GM12878 (cell line): ENCODE data around the gene NF1. TPM values are rescaled to one million over a fixed set of nuclear protein-coding genes. Genes with fewer than 3 reads are reported as not detected.

Experiments
- ATAC-seq: fragments of 200-7000 bp; cut with Tn5 transposase; 3 replicates; pipeline ENCODE4 v1.9.1; 2020; ENCODE audit warnings: mild to moderate bottlenecking, moderate library complexity
- BruUV-seq: library from RNA; stranded (reverse); fragments of 400-500 nt; replicated peaks from 2 replicates; lab custom pipeline; 2021; lab: Mats Ljungman, UMichigan
- CTCF ChIA-PET: fragments of 300-600 bp; sonication (Branson Sonifier 250); formaldehyde crosslinking; extraction: SDS; loops from one replicate; lab custom pipeline; 2021; ENCODE audit warnings: inconsistent platforms; lab: Yijun Ruan, JAX
- POLR2A ChIA-PET: fragments of 350-600 bp; formaldehyde crosslinking; extraction: SDS; loops from one replicate; lab custom pipeline; 2021; ENCODE audit warnings: inconsistent platforms; lab: Charles Lee
- RAD21 ChIA-PET: fragments of 300-600 bp; sonication (Branson Sonifier 250); formaldehyde crosslinking; loops from one replicate; lab custom pipeline; 2023; ENCODE audit warnings: antibody characterized with exemption; ENCODE audit not compliant: unreplicated experiment; lab: Charles Lee
- SMC1A ChIA-PET: fragments of 300-600 bp; sonication (Branson Sonifier 250); formaldehyde crosslinking; loops from one replicate; lab custom pipeline; 2023; ENCODE audit not compliant: unreplicated experiment, uncharacterized antibody; lab: Charles Lee
- DNase-seq: peaks from one replicate; pipeline ENCODE4 v3.0.0-alpha.2; 2011; ENCODE audit warnings: low read depth, low spot score
- FAIRE-seq: peaks from 3 replicates; lab custom pipeline; 2011; peaks lifted over from hg19 to GRCh38; lab: Jason Lieb, UNC
- H2AFZ ChIP-seq: 2 replicates; pipeline ENCODE4 v1.6.0; 2011; ENCODE audit warnings: low read depth, low read length, control low read depth; ENCODE audit not compliant: control insufficient read depth
- H3K27ac ChIP-seq: 2 replicates; pipeline ENCODE4 v1.5.1; 2011; ENCODE audit warnings: control low read depth; ENCODE audit not compliant: control insufficient read depth, insufficient read depth
- H3K27me3 ChIP-seq, 2 experiments: replicated peaks in 1 of 2; 2 replicates each; pipeline versions ENCODE4 v1.6.0 to v1.6.1; 2011; ENCODE audit warnings: low read length in 1 of 2; ENCODE audit not compliant: control insufficient read depth in 2 of 2, insufficient read depth in 2 of 2
- H3K36me3 ChIP-seq, 2 experiments: 2 replicates each; pipeline ENCODE4 v1.5.1; 2011; ENCODE audit warnings: low read length in 1 of 2; ENCODE audit not compliant: control insufficient read depth in 2 of 2, insufficient read depth in 2 of 2
- H3K4me1 ChIP-seq: 2 replicates; pipeline ENCODE4 v1.6.1; 2011; ENCODE audit warnings: mild to moderate bottlenecking, low read length, moderate library complexity, mixed read lengths; ENCODE audit not compliant: control insufficient read depth, insufficient read depth
- H3K4me2 ChIP-seq: 2 replicates; pipeline ENCODE4 v1.6.0; 2011; ENCODE audit warnings: control low read depth; ENCODE audit not compliant: control insufficient read depth, insufficient read depth
- H3K4me3 ChIP-seq: fragments of 200-600 bp; sonication (generic); 2 replicates; pipeline ENCODE4 v1.5.1; 2016
- H3K79me2 ChIP-seq: 2 replicates; pipeline ENCODE4 v1.6.0; 2011; ENCODE audit warnings: low read length; ENCODE audit not compliant: control insufficient read depth, insufficient read depth
- H3K9ac ChIP-seq: 2 replicates; pipeline ENCODE4 v1.8.0; 2011; ENCODE audit warnings: low read length, control low read depth, mixed read lengths; ENCODE audit not compliant: control insufficient read depth, insufficient read depth
- H3K9me3 ChIP-seq: replicated peaks from 3 replicates; pipeline ENCODE4 v1.5.1; 2011; ENCODE audit warnings: mild to moderate bottlenecking, low read length; ENCODE audit not compliant: control insufficient read depth, insufficient read depth
- H4K20me1 ChIP-seq: 2 replicates; pipeline ENCODE4 v1.6.0; 2011; ENCODE audit not compliant: control insufficient read depth, insufficient read depth
- CHD2 ChIP-seq: IDR thresholded peaks from 2 replicates; pipeline ENCODE4 v1.6.1; 2011; ENCODE audit warnings: low read depth, low read length, improper control_type of control experiment, borderline replicate concordance
- MEF2A ChIP-seq: IDR thresholded peaks from 2 replicates; pipeline ENCODE4 v1.6.1; 2011; ENCODE audit warnings: low read depth, mild to moderate bottlenecking, low read length, moderate library complexity; ENCODE audit not compliant: insufficient read depth
- NR2C1 ChIP-seq: fragments of 450-650 bp; IDR thresholded peaks from 2 replicates; pipeline ENCODE4 v1.6.1; 2017; ENCODE audit warnings: antibody characterized with exemption, mild to moderate bottlenecking, moderate library complexity
- NRF1 ChIP-seq: conservative IDR thresholded peaks from 2 replicates; pipeline ENCODE4 v1.6.1; 2011; ENCODE audit warnings: mild to moderate bottlenecking, low read depth, low read length, improper control_type of control experiment
- RELA ChIP-seq: fragments of 450-650 bp; IDR thresholded peaks from 2 replicates; pipeline ENCODE4 v1.8.0; 2014; ENCODE audit warnings: borderline replicate concordance; ENCODE audit not compliant: partially characterized antibody
- ZBED1 ChIP-seq: IDR thresholded peaks from 2 replicates; pipeline ENCODE4 v1.6.1; 2016; ENCODE audit warnings: borderline replicate concordance
- ZNF207 ChIP-seq: fragments of 450-650 bp; IDR thresholded peaks from 2 replicates; pipeline ENCODE4 v1.6.1; 2014; ENCODE audit warnings: antibody characterized with exemption, mild to moderate bottlenecking, borderline replicate concordance
- WGBS: methylation state at CpG from one replicate; pipeline ENCODE4 v1.1.6; 2016; ENCODE audit warnings: low lambda C conversion rate; ENCODE audit not compliant: insufficient replicate concordance, insufficient coverage; ENCODE audit errors: missing lambda C conversion rate; 5-methylcytosine and 5-hydroxymethylcytosine counted together
- in situ Hi-C: fragments of 300-500 bp; cut with MboI; formaldehyde crosslinking; loops from 9 replicates; pipeline ENCODE4 v1.14.3; 2018; ENCODE audit warnings: mixed read lengths
- intact Hi-C: fragments of 100-400 bp; cut with micrococcal nuclease; formaldehyde crosslinking; loops from one replicate; pipeline ENCODE4 v1.14.2; 2022; ENCODE audit not compliant: unreplicated experiment
- polyA plus RNA-seq, 11 experiments: library from polyadenylated mRNA; depleted of rRNA in 4 of 11; unstranded in 6 of 11; stranded (reverse) in 5 of 11; fragments of >200 nt; fragmentation: Nextera tagmentation in 4 of 11; fragmentation: Illumina TruSeq in 1 of 11; extraction: Ambion mirVana in 4 of 11; extraction: Trizol in 1 of 11; gene quantifications; 1 replicate in 1 of 11; 2 replicates in 10 of 11; pipeline versions ENCODE4 v1.2.1 to v1.2.3, GENCODE V29; 2011 to 2016; ENCODE audit warnings: inconsistent platforms in 2 of 11, missing spikeins in 2 of 11, low read depth in 1 of 11
- total RNA-seq, 4 experiments: library from RNA; depleted of rRNA in 3 of 4; stranded (reverse); fragments of >200 nt in 3 of 4; fragmentation: Illumina TruSeq in 1 of 4; extraction: Trizol in 1 of 4; gene quantifications; 2 replicates each; pipeline versions ENCODE4 v1.2.1 to v1.2.3, GENCODE V29; 2013 to 2021

The NF1 gene
- total and polyA plus RNA-seq, 10 of the 15 experiments (the other 5 are each of a cell fraction or from before 2014, with no cell fraction given): 2.5 to 31.8 (median 16.6) TPM

DNA sequence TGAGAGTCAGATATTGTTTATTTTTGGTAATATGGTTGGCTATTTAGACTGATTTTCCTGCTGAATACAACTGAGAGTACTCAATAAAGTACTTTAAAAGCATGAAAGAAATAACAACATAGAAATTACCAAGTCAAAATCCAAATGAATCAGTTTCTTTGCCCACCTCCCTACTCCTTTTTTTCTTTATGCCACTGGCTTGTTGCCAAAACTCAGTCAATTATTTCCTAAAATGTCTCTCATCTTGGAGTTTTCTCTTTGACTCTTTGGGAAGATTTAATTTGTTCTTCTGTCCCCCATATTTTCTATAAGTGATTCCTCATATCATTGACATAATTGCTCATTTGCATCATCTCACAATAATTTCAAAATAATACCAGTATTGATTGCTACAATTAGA lies 204.8 kb downstream of the NF1 start:
- ChIA-PET POLR2A (no interaction called here), SMC1A (no interaction called here), CTCF (no interaction called here), RAD21 (no interaction called here)
- DNase-seq (no peak), ATAC-seq (no peak), FAIRE-seq (no peak)
- no peak overlapping the region for H3K27ac ChIP-seq
- no TSS peak for BruUV-seq
- H2AFZ ChIP-seq: no peak overlapping the region
- H3K27me3 ChIP-seq: no peaks in the 10 kb centered on the region
- H3K9me3 ChIP-seq: peaks cover 2% of the 10 kb centered on the region; the same call in 2 of the 3 replicates
- TF ChIP-seq NR2C1 (no peak), ZNF207 (no peak), RELA (no peak)
- H3K36me3 ChIP-seq: peaks cover 3 to 11% of the 10 kb centered on the region in 2 experiments
- no peak overlapping the region for H3K9ac ChIP-seq
- in situ Hi-C loops (no loop called here), intact Hi-C loops (no loop called here)
- H3K4me2 ChIP-seq: no peak overlapping the region
- H3K79me2 ChIP-seq: peaks cover 10% of the 10 kb centered on the region
- H3K4me3 ChIP-seq: no peak overlapping the region
- H3K4me1 ChIP-seq: no peaks in the 10 kb centered on the region
- no peaks in the 10 kb centered on the region for H4K20me1 ChIP-seq

DNA sequence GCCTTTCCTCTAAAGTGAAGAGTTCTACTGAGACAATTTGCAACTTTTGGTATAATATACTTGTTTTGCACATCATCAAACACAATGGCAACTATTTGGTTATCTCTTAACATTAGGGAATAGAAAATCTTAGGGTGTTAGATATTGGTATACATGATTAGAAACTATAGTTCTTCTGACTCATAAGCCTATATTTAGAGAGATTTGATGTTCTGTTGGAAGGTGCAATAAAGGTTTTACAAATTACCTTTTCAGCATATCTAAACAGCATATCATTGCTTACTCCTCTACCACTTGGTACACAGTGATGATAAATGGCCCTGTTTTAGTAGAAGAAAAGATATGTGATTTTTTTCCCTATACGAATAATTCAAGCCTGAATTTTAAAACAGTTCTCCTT lies 212.9 kb downstream of the NF1 start:
- intact Hi-C loops: loop anchor here (2.0 kb wide), 1 partner anchor 65 kb away; no protein-coding TSS in a partner anchor
- peak overlapping the region; percentile 97 for H3K4me2 ChIP-seq

More for the DNA sequence above, 212.9 kb downstream of the NF1 start:
- Histone ChIP-seq H3K79me2 (peaks cover 90% of the 10 kb centered on the region), H3K27ac (peak overlapping the region; percentile 95), H4K20me1 (no peaks in the 10 kb centered on the region), H3K9ac (peak overlapping the region; percentile 93), H3K36me3 (peaks cover 7 to 30% of the 10 kb centered on the region in 2 experiments), H3K9me3 (peaks cover 6% of the 10 kb centered on the region), H2AFZ (no peak overlapping the region), H3K4me3 (peak overlapping the region; percentile 56), H3K27me3 (no peaks in the 10 kb centered on the region), H3K4me1 (peaks cover 18% of the 10 kb centered on the region)
- ChIA-PET POLR2A (interaction anchor here (1.4 kb wide), 1 partner anchor 65 kb away, joined by 3 read pairs; no protein-coding TSS in a partner anchor), RAD21 (interaction anchor here (1.1 kb wide), 2 partner anchors 12 to 186 kb away, joined by 3 to 9 read pairs; no protein-coding TSS in a partner anchor), CTCF (interaction anchor here (1.5 to 2.3 kb wide), 2 partner anchors 12 to 83 kb away, joined by 3 to 9 read pairs; no protein-coding TSS in a partner anchor), SMC1A (interaction anchor here (7.0 kb wide), 1 partner anchor 13 kb away, joined by 101 read pairs; the partner anchor contains the start of gene EVI2A)
- peak; percentile 3 for ATAC-seq
- 3% methylated on average over 1 of the region's 1 CpG for WGBS
- TF ChIP-seq MEF2A (0 out of 2 replicates have a peak, but pooled peaks have one; percentile 53), CHD2 (no peak), ZBED1 (no peak), NRF1 (no peak)
- in situ Hi-C loops: no loop called here
- no peak for FAIRE-seq
- BruUV-seq: no TSS peak
- DNase-seq: no peak
